ENCODE results near the gene COPA.

DNA sequence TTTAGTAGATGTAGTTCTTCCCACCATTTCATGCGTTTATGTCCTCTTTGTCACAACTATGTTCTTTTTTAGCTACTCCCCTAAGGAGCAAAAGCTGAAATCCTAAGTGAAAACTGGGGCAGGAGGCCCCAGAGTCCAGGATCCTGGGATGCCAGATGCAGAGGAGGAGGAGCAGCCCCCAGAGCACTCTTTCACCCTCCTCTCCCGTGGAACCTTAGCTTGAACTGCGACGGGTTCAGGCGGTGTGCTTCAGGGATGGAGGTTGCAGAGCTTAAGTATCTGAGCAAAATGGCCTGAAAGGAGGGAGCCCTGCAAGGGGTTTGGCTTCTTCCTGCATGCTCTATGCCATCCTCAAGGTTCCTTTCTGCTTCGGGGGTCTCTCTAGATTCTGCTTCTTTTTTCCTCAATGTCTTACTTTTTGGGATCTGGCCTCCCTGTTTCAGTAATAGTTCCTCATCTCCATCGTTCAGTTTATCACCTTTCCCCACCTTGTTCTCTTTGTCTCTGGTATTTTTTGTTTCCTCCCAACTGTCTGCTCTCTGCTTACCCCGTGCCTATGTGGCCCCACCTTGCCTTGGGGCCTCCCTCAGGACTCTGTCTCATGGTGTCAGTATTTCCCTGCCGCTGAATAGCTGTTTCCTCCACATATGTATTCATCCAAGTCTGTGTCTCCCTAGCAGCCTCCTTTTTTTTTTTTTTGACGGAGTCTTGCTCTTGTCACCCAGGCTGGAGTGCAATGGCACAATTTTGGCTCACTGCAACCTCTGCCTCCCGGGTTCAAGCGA lies 21.1 kb upstream of the COPA start:
- no peak for TF ChIP-seq EZH2 (IDR thresholded peaks at IDR 0.05)
- no peak for TF ChIP-seq POLR2AphosphoS5 (IDR thresholded peaks at IDR 0.05; ENCODE audit: borderline replicate concordance, low read depth, low read length)
